Measurements from ENCODE around the gene PCDH19.

The PCDH19 gene

DNA sequence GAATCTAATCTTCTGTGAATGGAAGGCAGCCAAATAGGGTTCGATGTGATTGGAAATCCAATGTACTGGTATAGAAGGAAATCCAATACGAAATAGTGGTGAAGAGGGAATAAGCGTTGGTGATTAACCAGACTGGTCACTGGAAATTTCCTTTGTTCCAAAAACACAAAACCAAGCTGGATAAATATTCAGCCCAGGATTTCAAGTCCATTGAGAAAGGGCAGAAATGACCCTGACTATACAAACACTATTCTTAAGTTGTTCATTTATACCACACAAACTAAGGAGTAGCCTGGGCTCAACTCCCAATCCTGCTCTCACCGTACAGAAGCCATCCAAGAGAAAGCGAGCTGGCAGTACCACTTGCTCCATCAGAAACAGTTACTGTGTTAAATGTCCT lies 32.2 kb downstream of the PCDH19 start:
- TF ChIP-seq, protein P1, sequence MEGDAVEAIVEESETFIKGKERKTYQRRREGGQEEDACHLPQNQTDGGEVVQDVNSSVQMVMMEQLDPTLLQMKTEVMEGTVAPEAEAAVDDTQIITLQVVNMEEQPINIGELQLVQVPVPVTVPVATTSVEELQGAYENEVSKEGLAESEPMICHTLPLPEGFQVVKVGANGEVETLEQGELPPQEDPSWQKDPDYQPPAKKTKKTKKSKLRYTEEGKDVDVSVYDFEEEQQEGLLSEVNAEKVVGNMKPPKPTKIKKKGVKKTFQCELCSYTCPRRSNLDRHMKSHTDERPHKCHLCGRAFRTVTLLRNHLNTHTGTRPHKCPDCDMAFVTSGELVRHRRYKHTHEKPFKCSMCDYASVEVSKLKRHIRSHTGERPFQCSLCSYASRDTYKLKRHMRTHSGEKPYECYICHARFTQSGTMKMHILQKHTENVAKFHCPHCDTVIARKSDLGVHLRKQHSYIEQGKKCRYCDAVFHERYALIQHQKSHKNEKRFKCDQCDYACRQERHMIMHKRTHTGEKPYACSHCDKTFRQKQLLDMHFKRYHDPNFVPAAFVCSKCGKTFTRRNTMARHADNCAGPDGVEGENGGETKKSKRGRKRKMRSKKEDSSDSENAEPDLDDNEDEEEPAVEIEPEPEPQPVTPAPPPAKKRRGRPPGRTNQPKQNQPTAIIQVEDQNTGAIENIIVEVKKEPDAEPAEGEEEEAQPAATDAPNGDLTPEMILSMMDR (IDR thresholded peaks at IDR 0.05) = no peak

GRCh38 chrX:100376576-100376975 lies 33.5 kb downstream of the PCDH19 start:
- TF ChIP-seq, protein P1 (IDR thresholded peaks at IDR 0.05) = no peak

GRCh38 chrX:100373673-100374072 lies 36.4 kb downstream of the PCDH19 start:
- TF ChIP-seq, protein P1 (IDR thresholded peaks at IDR 0.05) = no peak

DNA sequence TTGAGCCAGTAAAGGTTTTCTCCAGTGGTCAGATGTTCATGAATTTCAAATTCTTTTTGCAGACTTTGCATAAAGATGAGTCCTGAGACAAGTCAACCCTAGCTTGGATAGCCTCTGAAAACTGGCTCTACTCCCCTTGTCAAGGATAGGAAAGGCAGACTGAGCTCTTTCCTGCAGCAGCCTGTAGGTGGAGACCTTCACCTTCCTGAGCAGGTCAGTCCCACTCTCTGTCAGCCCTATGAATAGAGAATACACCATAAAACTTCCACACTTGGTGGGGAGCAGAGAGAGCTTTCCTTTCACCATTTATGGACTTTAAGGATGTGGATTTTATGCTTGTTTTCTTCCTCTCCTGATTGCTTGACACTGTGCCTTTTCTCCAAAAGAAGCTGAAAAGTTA lies 41.9 kb downstream of the PCDH19 start:
- TF ChIP-seq, protein P1 (IDR thresholded peaks at IDR 0.05) = peak; percentile 50

GRCh38 chrX:100363896-100364295 lies 46.2 kb downstream of the PCDH19 start:
- TF ChIP-seq, protein P1 (IDR thresholded peaks at IDR 0.05) = no peak

- TF ChIP-seq, protein P1 (IDR thresholded peaks at IDR 0.05) = no peak
Measured at GRCh38 chrX:100358766-100359165, 51.3 kb downstream of the PCDH19 start.

DNA sequence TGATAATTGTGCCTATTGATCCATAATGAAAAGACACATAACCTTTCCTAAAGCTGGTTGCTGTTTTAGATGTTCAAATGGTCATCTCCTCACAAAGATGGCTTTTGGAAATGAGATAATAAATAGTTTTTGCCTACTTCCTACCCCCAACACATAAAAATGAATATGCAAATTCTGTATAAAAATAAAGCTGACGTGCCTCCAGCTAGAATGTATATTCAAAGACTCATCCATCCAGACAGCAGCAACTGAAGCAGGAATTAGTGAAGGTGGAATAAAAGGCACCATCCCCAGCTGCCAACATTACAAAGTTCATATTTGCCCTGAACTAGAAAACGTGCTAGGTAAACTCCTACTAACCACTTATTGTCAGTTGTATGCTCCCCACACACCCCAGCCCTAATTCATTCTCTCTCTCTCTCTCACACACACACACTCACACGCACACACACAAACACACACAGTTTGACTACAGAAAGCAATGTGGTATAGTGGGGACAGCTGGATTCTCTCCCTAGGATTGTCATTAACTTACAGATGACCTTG lies 53.6 kb downstream of the PCDH19 start:
- TF ChIP-seq, protein P1 (IDR thresholded peaks at IDR 0.05) = no peak

- TF ChIP-seq, protein P1 (IDR thresholded peaks at IDR 0.05) = no peak
Measured at GRCh38 chrX:100355680-100356079, 54.4 kb downstream of the PCDH19 start.
